Measurements from ENCODE around the gene ADI1.
"Not testable (repeated sequence)": the region's sequence is repeated elsewhere in the genome, so short reads cannot be mapped to it uniquely, and the experiment has no call there.

Gene ADI1

GRCh38 chr2:3492475-3492787 lies 26.9 kb downstream of the ADI1 start:
- not testable (repeated sequence) for DNase-seq

GRCh38 chr2:3491716-3492474 lies 27.4 kb downstream of the ADI1 start:
- DNase-seq: no peak

- DNase-seq: no peak
These were observed 28.0 kb downstream of the ADI1 start for GRCh38 chr2:3491306-3491705.

- no peak for DNase-seq
These were observed 28.9 kb downstream of the ADI1 start for GRCh38 chr2:3490191-3491170.

- DNase-seq: no peak
These were observed 29.6 kb downstream of the ADI1 start for GRCh38 chr2:3489764-3490115.

- DNase-seq: no peak
These were observed 30.2 kb downstream of the ADI1 start for GRCh38 chr2:3488855-3489763.

- DNase-seq: no peak
These were observed 31.2 kb downstream of the ADI1 start for GRCh38 chr2:3488061-3488531.

- DNase-seq: no peak
These were observed 31.9 kb downstream of the ADI1 start for GRCh38 chr2:3487432-3487831.

- no peak for DNase-seq
These were observed 32.3 kb downstream of the ADI1 start for GRCh38 chr2:3487028-3487425.

- DNase-seq: no peak
These were observed 33.0 kb downstream of the ADI1 start for GRCh38 chr2:3486047-3487027.

- DNase-seq: no peak
These were observed 34.2 kb downstream of the ADI1 start for GRCh38 chr2:3485166-3485565.

GRCh38 chr2:3483986-3484960 lies 35.1 kb downstream of the ADI1 start:
- no peak for DNase-seq

- DNase-seq: no peak
These were observed 35.9 kb downstream of the ADI1 start for GRCh38 chr2:3483227-3483985.

GRCh38 chr2:3482363-3482821 lies 36.9 kb downstream of the ADI1 start:
- DNase-seq: no peak

GRCh38 chr2:3481736-3482362 lies 37.5 kb downstream of the ADI1 start:
- DNase-seq: no peak

GRCh38 chr2:3481011-3481400 lies 38.3 kb downstream of the ADI1 start:
- no peak for DNase-seq

GRCh38 chr2:3480352-3481010 lies 38.9 kb downstream of the ADI1 start:
- DNase-seq: no peak
